CD4-positive, CD25-positive, alpha-beta regulatory T cell (primary cell): ENCODE measurements around the gene ACTN2. TPM values are rescaled to one million over a fixed set of nuclear protein-coding genes. Genes with fewer than 3 reads are reported as not detected.

Experiments used
- ATAC-seq, 2 donors: fragments of 150-1000 bp; cut with Tn5 transposase; one replicate each; pipeline ENCODE4 v1.10.0; 2021; ENCODE audit warnings: low read depth in 2 of 2, moderate number of reproducible peaks in 2 of 2, moderate library complexity in 1 of 2
- DNase-seq, 3 donors: peaks; one replicate each; pipeline versions ENCODE4 v3.0.0 to v3.0.0-alpha.2; 2012 to 2022; ENCODE audit warnings: mixed read lengths in 1 of 3
- H3K27ac ChIP-seq: one replicate; pipeline ENCODE4 v1.7.0; 2013; ENCODE audit warnings: mild to moderate bottlenecking, low read length; ENCODE audit not compliant: insufficient read depth, poor library complexity, severe bottlenecking
- H3K27me3 ChIP-seq: one replicate; pipeline ENCODE4 v1.7.0; 2013; ENCODE audit warnings: low read length; ENCODE audit not compliant: control insufficient read depth, insufficient read depth
- H3K36me3 ChIP-seq: one replicate; pipeline ENCODE4 v1.7.0; 2013; ENCODE audit warnings: mild to moderate bottlenecking, low read length, moderate library complexity; ENCODE audit not compliant: control insufficient read depth, insufficient read depth
- H3K4me1 ChIP-seq: 2 replicates; pipeline ENCODE4 v1.7.0; 2013; ENCODE audit warnings: mild to moderate bottlenecking, low read length; ENCODE audit not compliant: insufficient read depth, control insufficient read depth, poor library complexity, severe bottlenecking
- H3K4me3 ChIP-seq: one replicate; pipeline ENCODE4 v1.7.0; 2013; ENCODE audit warnings: low read depth, mild to moderate bottlenecking, low read length, moderate library complexity
- H3K9me3 ChIP-seq, 2 experiments: 1 replicate in 1 of 2; 2 replicates in 1 of 2; pipeline ENCODE4 v1.7.0; 2013; ENCODE audit warnings: low read length in 2 of 2, mild to moderate bottlenecking in 1 of 2, moderate library complexity in 1 of 2; ENCODE audit not compliant: control insufficient read depth in 2 of 2
- H3K27ac Mint-ChIP-seq, 3 donors: one replicate each; pipeline ENCODE4 v1.8.0; 2020 to 2022; ENCODE audit warnings: mild to moderate bottlenecking in 3 of 3, mixed read lengths in 3 of 3, moderate library complexity in 2 of 3
- H3K27me3 Mint-ChIP-seq: one replicate; pipeline ENCODE4 v1.8.0; 2022; ENCODE audit warnings: mild to moderate bottlenecking, mixed read lengths
- H3K36me3 Mint-ChIP-seq: one replicate; pipeline ENCODE4 v1.8.0; 2020; ENCODE audit warnings: mixed read lengths
- H3K4me1 Mint-ChIP-seq, 4 donors: one replicate each; pipeline ENCODE4 v1.8.0; 2020 to 2022; ENCODE audit warnings: mixed read lengths in 4 of 4, mild to moderate bottlenecking in 1 of 4
- H3K4me3 Mint-ChIP-seq, 4 donors: one replicate each; pipeline ENCODE4 v1.8.0; 2020 to 2022; ENCODE audit warnings: mild to moderate bottlenecking in 4 of 4, mixed read lengths in 4 of 4, moderate library complexity in 3 of 4
- H3K9me3 Mint-ChIP-seq, 7 donors: one replicate each; pipeline ENCODE4 v1.8.0; 2020 to 2022; ENCODE audit warnings: mixed read lengths in 7 of 7, mild to moderate bottlenecking in 3 of 7, moderate library complexity in 2 of 7
- polyA plus RNA-seq, 4 donors: library from polyadenylated mRNA; unstranded; fragments of 300-500 nt; fragmentation: Illumina TruSeq; gene quantifications; one replicate each; pipeline ENCODE4 v1.2.3, GENCODE V29; 2021
- total RNA-seq: library from RNA; stranded (reverse); gene quantifications from one replicate; pipeline ENCODE4 v1.2.3, GENCODE V29; 2022

ACTN2 gene
- total and polyA plus RNA-seq, 5 donors from 2014 or later, result not detected

DNA sequence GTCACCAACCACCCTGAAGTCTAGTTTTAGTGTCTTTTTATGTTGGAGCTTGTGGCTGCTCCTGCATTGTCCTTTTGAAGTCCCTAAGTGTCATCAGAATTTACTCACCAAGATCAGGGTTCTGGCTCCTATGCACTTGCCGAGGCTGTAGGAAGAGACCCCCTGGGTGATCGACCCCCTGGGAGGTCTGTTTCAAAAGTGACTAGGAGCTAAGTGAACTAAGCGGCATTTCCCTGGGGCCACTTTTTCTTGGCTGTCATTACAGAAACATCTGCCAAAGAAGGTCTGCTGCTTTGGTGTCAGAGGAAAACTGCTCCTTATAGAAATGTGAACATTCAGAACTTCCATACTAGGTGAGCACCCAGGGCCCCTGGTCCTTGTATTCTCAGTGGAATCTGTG lies 39.4 kb downstream of the ACTN2 start:
- no peaks in the 10 kb centered on the region for H3K36me3 ChIP-seq
- H3K4me1 Mint-ChIP-seq, result no peaks in the 10 kb centered on the region
- no peak overlapping the region for H3K4me3 Mint-ChIP-seq
- H3K27me3 ChIP-seq, result no peaks in the 10 kb centered on the region
- no peaks in the 10 kb centered on the region for H3K9me3 ChIP-seq
- no peaks in the 10 kb centered on the region for H3K9me3 Mint-ChIP-seq
- no peaks in the 10 kb centered on the region for H3K4me1 ChIP-seq
- no peaks in the 10 kb centered on the region for H3K36me3 Mint-ChIP-seq
- H3K27me3 Mint-ChIP-seq, result peaks cover 10% of the 10 kb centered on the region
- H3K27ac ChIP-seq, result no peak overlapping the region
- no peak overlapping the region for H3K27ac Mint-ChIP-seq
- DNase-seq (no peak), ATAC-seq (no peak)
- H3K4me3 ChIP-seq, result no peak overlapping the region

DNA sequence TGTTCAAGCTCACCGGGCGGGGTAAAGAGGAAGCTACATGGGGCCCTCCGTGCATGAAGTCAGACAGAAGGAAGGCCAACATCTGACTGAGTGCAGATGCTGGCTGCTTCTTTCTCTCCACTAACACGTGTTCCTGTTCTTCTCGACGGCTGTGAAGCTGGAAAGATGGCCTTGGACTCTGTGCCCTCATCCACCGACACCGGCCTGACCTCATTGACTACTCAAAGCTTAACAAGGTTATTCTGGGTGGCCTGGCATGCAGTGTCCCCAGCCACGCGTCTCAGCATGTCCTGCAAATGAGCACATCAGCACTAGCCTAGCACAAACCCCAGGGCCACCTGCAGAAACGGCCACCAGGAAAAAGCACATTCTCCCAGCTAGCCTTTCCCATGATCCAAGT lies 41.2 kb downstream of the ACTN2 start:
- Histone ChIP-seq H3K9me3 (no peaks in the 10 kb centered on the region), H3K4me1 (no peaks in the 10 kb centered on the region)
- no peaks in the 10 kb centered on the region for H3K36me3 Mint-ChIP-seq

DNA sequence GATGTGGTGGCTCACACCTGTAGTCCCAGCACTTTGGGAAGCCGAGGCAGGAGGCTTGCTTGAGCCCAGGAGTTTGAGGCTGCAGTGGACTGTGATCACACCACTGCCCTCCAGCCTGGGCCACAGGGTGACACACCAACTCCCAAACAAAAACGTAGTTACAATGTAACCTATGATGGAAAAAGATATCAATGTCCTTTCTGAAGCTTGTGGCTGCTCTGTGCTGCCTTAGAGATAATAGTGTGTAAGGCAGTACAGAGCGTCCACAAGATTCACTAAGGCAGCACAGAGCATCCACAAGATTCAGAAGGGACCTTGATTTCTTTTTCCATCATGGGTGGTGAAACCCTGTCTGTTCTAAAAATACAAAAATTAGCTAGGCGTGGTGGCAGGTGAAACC lies 42.5 kb downstream of the ACTN2 start:
- Mint-ChIP-seq H3K27me3 (peaks cover 13% of the 10 kb centered on the region), H3K27ac (no peak overlapping the region), H3K9me3 (no peaks in the 10 kb centered on the region), H3K4me1 (no peaks in the 10 kb centered on the region), H3K4me3 (no peak overlapping the region), H3K36me3 (no peaks in the 10 kb centered on the region)
- ATAC-seq, result no peak
- H3K9me3 ChIP-seq, result no peaks in the 10 kb centered on the region
- no peaks in the 10 kb centered on the region for H3K27me3 ChIP-seq
- no peaks in the 10 kb centered on the region for H3K4me1 ChIP-seq
- H3K4me3 ChIP-seq, result no peak overlapping the region
- no peaks in the 10 kb centered on the region for H3K36me3 ChIP-seq
- no peak overlapping the region for H3K27ac ChIP-seq
- DNase-seq, result no peak

More for the DNA sequence above, 41.2 kb downstream of the ACTN2 start:
- Mint-ChIP-seq H3K4me3 (no peak overlapping the region), H3K27me3 (peaks cover 10% of the 10 kb centered on the region), H3K9me3 (no peaks in the 10 kb centered on the region), H3K4me1 (no peaks in the 10 kb centered on the region), H3K27ac (no peak overlapping the region)
- ATAC-seq (no peak), DNase-seq (no peak)
- Histone ChIP-seq H3K27ac (no peak overlapping the region), H3K4me3 (no peak overlapping the region), H3K36me3 (no peaks in the 10 kb centered on the region), H3K27me3 (no peaks in the 10 kb centered on the region)

DNA sequence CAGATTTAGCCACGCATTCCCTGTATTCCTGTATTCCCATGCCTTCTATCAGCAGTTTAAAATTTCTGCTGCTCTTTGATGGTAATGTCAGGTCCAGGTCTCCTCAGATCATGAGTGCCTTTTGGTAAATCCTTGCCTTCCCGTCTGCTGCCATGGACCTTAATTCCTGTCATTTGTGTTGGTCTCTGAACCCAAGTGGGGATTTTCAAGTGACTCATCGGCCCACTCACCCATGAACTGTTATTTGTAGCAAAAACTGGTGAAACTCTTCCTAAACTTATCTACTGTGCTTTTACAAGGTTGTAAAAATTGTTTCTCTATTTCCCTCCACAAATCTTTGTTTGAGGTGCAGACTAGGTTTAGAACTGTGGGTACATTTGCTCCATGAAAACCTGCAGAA lies 47.4 kb downstream of the ACTN2 start:
- Histone ChIP-seq H3K9me3 (no peaks in the 10 kb centered on the region), H3K27me3 (no peaks in the 10 kb centered on the region), H3K4me3 (no peak overlapping the region), H3K36me3 (no peaks in the 10 kb centered on the region), H3K4me1 (no peaks in the 10 kb centered on the region), H3K27ac (no peak overlapping the region)
- Mint-ChIP-seq H3K36me3 (no peaks in the 10 kb centered on the region), H3K27me3 (peaks cover 23% of the 10 kb centered on the region), H3K9me3 (no peaks in the 10 kb centered on the region), H3K4me3 (no peak overlapping the region), H3K4me1 (peaks cover 0 to 2% (median 0%) of the 10 kb centered on the region in 4 donors), H3K27ac (no peak overlapping the region)
- DNase-seq (no peak), ATAC-seq (no peak)

DNA sequence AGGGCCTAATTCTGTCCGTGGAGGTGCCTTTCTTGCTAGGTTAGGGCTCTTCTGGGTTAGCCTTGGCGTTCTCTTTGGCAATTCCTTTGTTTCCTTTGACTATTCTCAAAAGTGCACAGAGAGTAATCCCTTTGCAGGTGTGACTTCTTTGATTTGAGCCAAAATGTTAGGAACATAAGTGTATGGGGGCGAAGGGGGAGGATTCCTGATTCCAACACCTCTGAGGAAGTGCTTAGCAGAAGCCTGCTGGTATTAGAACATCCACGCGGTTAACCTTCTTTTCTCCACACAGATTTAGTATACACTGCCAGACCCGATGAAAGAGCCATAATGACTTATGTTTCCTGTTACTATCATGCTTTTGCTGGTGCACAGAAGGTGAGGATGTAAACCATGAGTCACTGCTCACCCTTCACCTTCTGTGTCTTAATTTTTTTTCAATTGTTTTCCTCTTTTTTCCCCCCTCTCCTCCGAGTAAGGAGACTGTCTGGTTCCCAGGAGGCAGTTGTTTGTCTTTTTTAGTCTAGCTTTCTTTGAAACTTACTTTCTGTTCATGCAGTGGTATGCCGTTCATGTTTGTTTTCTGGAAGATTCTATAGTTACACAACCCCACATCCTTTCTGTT lies 48.0 kb downstream of the ACTN2 start:
- Mint-ChIP-seq H3K4me3 (no peak overlapping the region), H3K9me3 (no peaks in the 10 kb centered on the region), H3K36me3 (no peaks in the 10 kb centered on the region), H3K27me3 (peaks cover 18% of the 10 kb centered on the region), H3K27ac (no peak overlapping the region), H3K4me1 (peaks cover 0 to 2% (median 0%) of the 10 kb centered on the region in 4 donors)
- no peak for DNase-seq
- H3K27ac ChIP-seq, result no peak overlapping the region
- H3K9me3 ChIP-seq, result no peaks in the 10 kb centered on the region
- no peaks in the 10 kb centered on the region for H3K36me3 ChIP-seq
- H3K4me1 ChIP-seq, result no peaks in the 10 kb centered on the region
- H3K27me3 ChIP-seq, result no peaks in the 10 kb centered on the region
- no peak overlapping the region for H3K4me3 ChIP-seq
- no peak for ATAC-seq

DNA sequence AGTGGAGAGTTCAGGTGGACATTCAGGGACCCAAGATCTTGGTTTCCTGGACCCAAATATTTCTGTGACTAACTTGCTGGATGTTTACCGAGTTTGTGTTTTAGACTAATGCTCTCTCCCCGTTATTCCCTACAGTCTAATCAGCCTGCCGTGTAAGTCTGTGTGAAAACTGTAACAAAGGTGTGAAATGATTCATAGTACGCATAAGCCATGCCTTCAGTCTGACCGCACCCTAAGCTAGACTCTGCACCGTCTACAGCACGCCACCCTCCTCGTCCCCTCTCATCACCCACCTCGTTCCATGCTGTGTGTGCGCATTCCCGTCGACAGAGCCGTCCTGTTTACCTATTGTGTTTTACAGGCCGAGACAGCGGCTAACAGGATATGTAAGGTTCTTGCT lies 50.5 kb downstream of the ACTN2 start:
- Mint-ChIP-seq H3K27ac (no peak overlapping the region), H3K9me3 (peaks cover 0 to 2% (median 0%) of the 10 kb centered on the region in 7 donors), H3K36me3 (no peaks in the 10 kb centered on the region), H3K27me3 (peaks cover 13% of the 10 kb centered on the region), H3K4me3 (no peak overlapping the region), H3K4me1 (peaks cover 0 to 2% (median 0%) of the 10 kb centered on the region in 4 donors)
- Histone ChIP-seq H3K4me1 (no peaks in the 10 kb centered on the region), H3K36me3 (no peaks in the 10 kb centered on the region), H3K27ac (no peak overlapping the region), H3K27me3 (no peaks in the 10 kb centered on the region), H3K9me3 (no peaks in the 10 kb centered on the region), H3K4me3 (no peak overlapping the region)
- ATAC-seq (no peak), DNase-seq (no peak)

DNA sequence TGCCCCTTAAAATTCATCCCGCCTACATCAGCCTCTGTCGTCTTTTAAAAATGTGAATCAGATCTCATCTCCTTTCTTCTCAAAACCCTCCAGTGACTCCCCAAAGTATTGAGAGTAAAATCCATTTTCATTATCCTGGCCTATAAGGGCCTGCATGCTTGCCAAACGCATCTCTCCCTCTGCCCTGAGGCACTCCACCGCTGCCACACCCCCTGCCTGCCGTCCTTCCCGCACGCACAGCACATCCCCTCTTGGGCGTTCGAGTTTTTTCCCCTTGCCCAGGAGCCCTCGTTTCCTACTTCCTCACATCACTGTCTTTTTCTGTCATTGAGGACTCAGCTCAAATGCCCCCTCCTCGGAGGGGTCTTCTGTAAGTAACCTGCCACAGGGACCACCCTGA lies 55.5 kb downstream of the ACTN2 start:
- H3K27ac Mint-ChIP-seq, result no peak overlapping the region

DNA sequence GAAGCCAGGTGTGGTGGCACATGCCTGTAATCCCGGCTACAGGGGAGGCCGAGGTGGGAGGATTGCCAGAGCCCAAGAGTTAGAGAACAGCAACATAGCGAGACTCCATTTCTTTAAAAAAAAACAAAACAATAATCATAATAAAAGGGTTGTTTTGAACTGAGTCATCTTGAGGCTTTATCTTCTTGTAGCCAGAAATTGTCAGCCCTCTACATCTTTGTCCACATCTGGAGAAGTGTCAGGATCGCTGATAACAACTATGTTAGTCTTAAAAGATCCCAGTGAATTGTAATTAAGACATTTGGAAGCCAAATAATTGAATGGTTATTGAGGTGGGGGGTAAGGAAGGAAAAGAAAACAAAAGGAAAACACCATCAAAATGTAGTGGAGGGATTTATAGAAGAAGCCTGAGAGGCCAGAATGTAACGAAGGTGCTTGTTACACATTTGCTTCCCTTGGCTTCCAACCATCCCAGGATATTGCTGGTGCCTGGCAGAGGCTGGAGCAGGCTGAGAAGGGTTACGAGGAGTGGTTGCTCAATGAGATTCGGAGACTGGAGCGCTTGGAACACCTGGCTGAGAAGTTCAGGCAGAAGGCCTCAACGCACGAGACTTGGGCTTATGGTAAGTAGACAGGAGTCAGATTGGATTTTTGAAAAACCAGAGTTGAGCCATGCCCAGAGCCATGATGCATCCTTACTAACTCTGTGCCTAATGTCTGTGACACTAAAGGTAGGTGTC lies 56.3 kb downstream of the ACTN2 start:
- H3K27me3 Mint-ChIP-seq, result peaks cover 6% of the 10 kb centered on the region
- no peak overlapping the region for H3K27ac ChIP-seq
- no peaks in the 10 kb centered on the region for H3K4me1 ChIP-seq
- H3K4me3 Mint-ChIP-seq, result no peak overlapping the region
- no peak overlapping the region for H3K27ac Mint-ChIP-seq
- H3K4me1 Mint-ChIP-seq, result no peaks in the 10 kb centered on the region
- H3K4me3 ChIP-seq, result no peak overlapping the region
- H3K9me3 ChIP-seq, result no peaks in the 10 kb centered on the region
- peaks cover 0 to 2% (median 0%) of the 10 kb centered on the region in 7 donors for H3K9me3 Mint-ChIP-seq
- ATAC-seq, result no peak
- H3K27me3 ChIP-seq, result peaks cover 2% of the 10 kb centered on the region
- no peaks in the 10 kb centered on the region for H3K36me3 Mint-ChIP-seq
- DNase-seq, result no peak
- H3K36me3 ChIP-seq, result no peaks in the 10 kb centered on the region

More for the DNA sequence above, 55.5 kb downstream of the ACTN2 start:
- Histone ChIP-seq H3K9me3 (no peaks in the 10 kb centered on the region), H3K27me3 (no peaks in the 10 kb centered on the region), H3K36me3 (no peaks in the 10 kb centered on the region), H3K27ac (no peak overlapping the region), H3K4me1 (no peaks in the 10 kb centered on the region), H3K4me3 (no peak overlapping the region)
- H3K9me3 Mint-ChIP-seq, result peaks cover 0 to 2% (median 0%) of the 10 kb centered on the region in 7 donors
- DNase-seq, result no peak
- H3K36me3 Mint-ChIP-seq, result no peaks in the 10 kb centered on the region
- H3K27me3 Mint-ChIP-seq, result peaks cover 5% of the 10 kb centered on the region
- no peaks in the 10 kb centered on the region for H3K4me1 Mint-ChIP-seq
- no peak overlapping the region for H3K4me3 Mint-ChIP-seq
- ATAC-seq, result no peak
